Subcutaneous abdominal adipose tissue (tissue), 5 donors: ENCODE data around the gene TECPR1.

Experiments used
- H3K27ac ChIP-seq: one replicate; pipeline ENCODE4 v1.7.0; 2013; ENCODE audit warnings: low read depth, mild to moderate bottlenecking, inconsistent platforms, low read length, moderate library complexity
- H3K27me3 ChIP-seq, 5 donors: one replicate each; pipeline ENCODE4 v1.7.0; 2013; ENCODE audit warnings: low read length in 5 of 5, inconsistent platforms in 1 of 5; ENCODE audit not compliant: control insufficient read depth in 5 of 5, insufficient read depth in 4 of 5
- H3K36me3 ChIP-seq, 5 donors: one replicate each; pipeline ENCODE4 v1.7.0; 2013; ENCODE audit warnings: low read length in 5 of 5; ENCODE audit not compliant: control insufficient read depth in 5 of 5, insufficient read depth in 5 of 5
- H3K4me1 ChIP-seq, 5 donors: one replicate each; pipeline ENCODE4 v1.7.0; 2013; ENCODE audit warnings: low read length in 5 of 5, mild to moderate bottlenecking in 3 of 5, moderate library complexity in 1 of 5; ENCODE audit not compliant: control insufficient read depth in 5 of 5, insufficient read depth in 5 of 5
- H3K4me3 ChIP-seq, 5 donors: one replicate each; pipeline ENCODE4 v1.7.0; 2013; ENCODE audit warnings: low read length in 5 of 5, low read depth in 1 of 5
- H3K9ac ChIP-seq, 5 donors: one replicate each; pipeline ENCODE4 v1.7.0; 2013; ENCODE audit warnings: low read length in 5 of 5, mild to moderate bottlenecking in 4 of 5, moderate library complexity in 3 of 5
- H3K9me3 ChIP-seq, 5 donors: one replicate each; pipeline ENCODE4 v1.7.0; 2013; ENCODE audit warnings: low read length in 5 of 5; ENCODE audit not compliant: control insufficient read depth in 5 of 5
- donor health status: healthy.
- donor health status: healthy.
- donor health status: healthy.
- donor health status: healthy.
- donor health status: healthy.

The TECPR1 gene

GRCh38 chr7:98249106-98249505 is 2.9 kb downstream of the TECPR1 start:
- H3K4me1 ChIP-seq, result peaks cover 5 to 72% (median 39%) of the 10 kb centered on the region in 5 donors
- no peak overlapping the region for H3K4me3 ChIP-seq
- no peaks in the 10 kb centered on the region for H3K9me3 ChIP-seq
- no peak overlapping the region for H3K9ac ChIP-seq
- H3K36me3 ChIP-seq, result peaks cover 0 to 9% (median 7%) of the 10 kb centered on the region in 5 donors
- H3K27ac ChIP-seq, result peak overlapping the region; percentile 66
- no peaks in the 10 kb centered on the region for H3K27me3 ChIP-seq

DNA sequence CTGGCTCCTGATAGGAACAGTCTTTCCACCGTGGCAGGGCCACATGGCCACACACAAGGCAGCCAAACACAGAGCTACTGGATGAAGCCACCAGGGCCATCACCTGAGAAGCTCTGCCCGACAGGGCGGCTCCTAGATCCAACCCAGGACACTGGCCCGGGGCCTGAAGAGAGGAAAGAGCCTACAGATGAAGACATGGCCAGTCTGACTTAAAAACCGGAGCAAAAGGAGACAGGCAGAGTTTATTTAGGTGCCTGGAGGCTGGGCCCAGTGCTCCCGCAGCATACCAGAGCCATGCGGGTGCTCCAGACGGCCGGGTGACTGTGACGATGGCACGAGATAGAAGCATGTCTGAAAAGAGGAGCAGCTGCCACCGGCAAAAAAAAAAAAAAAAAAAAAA is 3.9 kb downstream of the TECPR1 start:
- peak overlapping the region; percentile 50 for H3K27ac ChIP-seq
- H3K4me3 ChIP-seq, result no peak overlapping the region
- no peak overlapping the region for H3K9ac ChIP-seq
- no peaks in the 10 kb centered on the region for H3K27me3 ChIP-seq
- peaks cover 0 to 17% (median 13%) of the 10 kb centered on the region in 5 donors for H3K36me3 ChIP-seq
- H3K9me3 ChIP-seq, result no peaks in the 10 kb centered on the region
- peaks cover 5 to 68% (median 35%) of the 10 kb centered on the region in 5 donors for H3K4me1 ChIP-seq

GRCh38 chr7:98244871-98245270 is 7.2 kb downstream of the TECPR1 start:
- Histone ChIP-seq H3K9ac (no peak overlapping the region), H3K27me3 (no peaks in the 10 kb centered on the region), H3K9me3 (no peaks in the 10 kb centered on the region), H3K4me3 (no peak overlapping the region), H3K36me3 (peaks cover 0 to 41% (median 32%) of the 10 kb centered on the region in 5 donors), H3K27ac (no peak overlapping the region), H3K4me1 (peaks cover 3 to 46% (median 13%) of the 10 kb centered on the region in 5 donors)

DNA sequence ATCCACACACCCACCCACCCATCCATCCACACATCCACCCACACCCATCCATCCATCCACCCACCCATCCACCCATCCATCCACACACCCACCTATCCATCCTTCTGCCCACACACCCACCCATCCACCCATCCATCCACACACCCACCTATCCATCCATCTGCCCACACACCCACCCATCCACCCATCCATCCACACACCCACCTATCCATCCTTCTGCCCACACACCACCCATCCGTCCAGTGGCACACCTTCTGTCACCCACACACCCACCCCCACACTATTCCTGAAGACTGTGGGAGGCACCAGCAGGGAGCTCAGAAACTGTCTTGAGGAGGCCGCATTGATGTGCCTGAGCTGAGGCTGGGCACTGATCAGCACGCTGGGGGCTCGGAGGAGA is 9.1 kb downstream of the TECPR1 start:
- Histone ChIP-seq H3K4me1 (peaks cover 3 to 26% (median 9%) of the 10 kb centered on the region in 5 donors), H3K4me3 (no peak overlapping the region), H3K27ac (no peak overlapping the region), H3K27me3 (no peaks in the 10 kb centered on the region), H3K36me3 (peaks cover 0 to 60% (median 49%) of the 10 kb centered on the region in 5 donors), H3K9me3 (no peaks in the 10 kb centered on the region), H3K9ac (no peak overlapping the region)

DNA sequence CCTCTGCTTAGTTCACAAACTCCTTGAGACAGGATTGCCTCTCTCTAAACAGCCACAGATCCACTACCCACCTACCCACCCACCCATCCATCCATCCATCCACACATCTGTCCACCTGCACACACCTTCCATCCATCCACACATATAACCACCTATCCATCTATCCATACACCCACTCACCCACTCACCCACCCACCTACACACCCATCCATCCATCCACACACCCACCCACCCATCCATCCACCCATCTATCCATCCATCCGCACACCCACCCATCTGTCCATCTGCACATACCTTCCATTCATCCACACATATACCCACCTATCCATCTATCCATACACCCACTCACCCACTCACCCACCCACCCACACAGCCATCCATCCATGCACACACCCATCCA is 9.7 kb downstream of the TECPR1 start:
- no peak overlapping the region for H3K4me3 ChIP-seq
- H3K27me3 ChIP-seq, result no peaks in the 10 kb centered on the region
- H3K4me1 ChIP-seq, result peaks cover 3 to 24% (median 9%) of the 10 kb centered on the region in 5 donors
- H3K36me3 ChIP-seq, result peaks cover 0 to 65% (median 53%) of the 10 kb centered on the region in 5 donors
- no peaks in the 10 kb centered on the region for H3K9me3 ChIP-seq
- no peak overlapping the region for H3K27ac ChIP-seq
- no peak overlapping the region for H3K9ac ChIP-seq

GRCh38 chr7:98241674-98242241 is 10.3 kb downstream of the TECPR1 start:
- Histone ChIP-seq H3K4me1 (peaks cover 3 to 21% (median 9%) of the 10 kb centered on the region in 5 donors), H3K4me3 (no peak overlapping the region), H3K27me3 (no peaks in the 10 kb centered on the region), H3K9ac (no peak overlapping the region), H3K36me3 (peaks cover 0 to 69% (median 57%) of the 10 kb centered on the region in 5 donors), H3K27ac (no peak overlapping the region), H3K9me3 (no peaks in the 10 kb centered on the region)

- Histone ChIP-seq H3K9ac (no peak overlapping the region), H3K27ac (no peak overlapping the region), H3K4me1 (peaks cover 3 to 21% (median 9%) of the 10 kb centered on the region in 5 donors)
Measured at GRCh38 chr7:98240961-98241673, 10.9 kb downstream of the TECPR1 start.

GRCh38 chr7:98238976-98239375 is 13.1 kb downstream of the TECPR1 start:
- Histone ChIP-seq H3K9me3 (no peaks in the 10 kb centered on the region), H3K9ac (no peak overlapping the region), H3K36me3 (peaks cover 0 to 76% (median 60%) of the 10 kb centered on the region in 5 donors), H3K4me3 (no peak overlapping the region), H3K27me3 (no peaks in the 10 kb centered on the region), H3K4me1 (peaks cover 0 to 3% (median 0%) of the 10 kb centered on the region in 5 donors), H3K27ac (no peak overlapping the region)

More at GRCh38 chr7:98240961-98241673, 10.9 kb downstream of the TECPR1 start:
- H3K27me3 ChIP-seq, result no peaks in the 10 kb centered on the region
- H3K9me3 ChIP-seq, result no peaks in the 10 kb centered on the region
- peaks cover 0 to 75% (median 64%) of the 10 kb centered on the region in 5 donors for H3K36me3 ChIP-seq
- no peak overlapping the region for H3K4me3 ChIP-seq

GRCh38 chr7:98238076-98238475 is 14.0 kb downstream of the TECPR1 start:
- no peaks in the 10 kb centered on the region for H3K9me3 ChIP-seq
- peaks cover 0 to 3% (median 0%) of the 10 kb centered on the region in 5 donors for H3K4me1 ChIP-seq
- no peak overlapping the region for H3K27ac ChIP-seq
- no peak overlapping the region for H3K9ac ChIP-seq
- no peak overlapping the region for H3K4me3 ChIP-seq
- no peaks in the 10 kb centered on the region for H3K27me3 ChIP-seq
- H3K36me3 ChIP-seq, result peaks cover 0 to 79% (median 62%) of the 10 kb centered on the region in 5 donors
